AG10803 (cell line): ENCODE results near the gene GPR152.

Experiments used
- DNase-seq: peaks from one replicate; pipeline ENCODE4 v3.0.0; 2010; ENCODE audit warnings: low read depth
- H3K4me3 ChIP-seq: 2 replicates; pipeline ENCODE4 v1.5.1; 2011; ENCODE audit warnings: mild to moderate bottlenecking, low read length, control low read depth
- TF ChIP-seq, protein P1 (sequence below): conservative IDR thresholded peaks from 2 replicates; pipeline ENCODE4 v1.5.1; 2011; ENCODE audit warnings: mild to moderate bottlenecking, low read length, control low read depth, inconsistent platforms

GPR152 gene

DNA sequence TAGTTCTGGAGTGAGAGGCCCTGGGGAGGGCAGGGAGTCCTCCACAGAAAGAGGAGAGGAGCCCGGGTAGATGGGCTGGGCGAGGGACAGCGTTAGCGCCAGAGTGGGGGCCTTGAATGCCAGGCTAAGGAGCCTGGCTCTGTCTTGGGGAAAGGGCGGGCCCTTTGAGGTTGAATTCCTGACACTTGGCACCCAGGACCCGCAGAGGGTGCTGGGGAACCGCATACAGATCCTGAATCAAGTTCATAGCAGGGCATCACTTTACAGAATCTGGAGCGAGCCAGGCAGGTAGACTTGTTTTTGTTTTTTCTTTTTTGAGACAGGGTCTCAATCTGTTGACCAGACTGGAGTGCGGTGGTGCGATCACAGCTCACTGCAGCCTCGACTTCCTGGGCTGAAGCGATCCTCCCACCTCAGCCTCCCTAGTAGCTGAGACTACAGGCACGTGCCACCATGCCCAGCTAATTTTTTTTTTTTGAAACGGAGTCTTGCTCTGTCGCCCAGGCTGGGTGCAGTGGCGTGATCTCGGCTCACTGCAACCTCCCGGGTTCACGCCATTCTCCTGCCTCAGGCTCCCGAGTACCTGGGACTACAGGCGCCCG is 31.0 kb downstream of the GPR152 start:
- DNase-seq: no peak
- H3K4me3 ChIP-seq: peak overlapping the region; percentile 46
- TF ChIP-seq, protein P1, sequence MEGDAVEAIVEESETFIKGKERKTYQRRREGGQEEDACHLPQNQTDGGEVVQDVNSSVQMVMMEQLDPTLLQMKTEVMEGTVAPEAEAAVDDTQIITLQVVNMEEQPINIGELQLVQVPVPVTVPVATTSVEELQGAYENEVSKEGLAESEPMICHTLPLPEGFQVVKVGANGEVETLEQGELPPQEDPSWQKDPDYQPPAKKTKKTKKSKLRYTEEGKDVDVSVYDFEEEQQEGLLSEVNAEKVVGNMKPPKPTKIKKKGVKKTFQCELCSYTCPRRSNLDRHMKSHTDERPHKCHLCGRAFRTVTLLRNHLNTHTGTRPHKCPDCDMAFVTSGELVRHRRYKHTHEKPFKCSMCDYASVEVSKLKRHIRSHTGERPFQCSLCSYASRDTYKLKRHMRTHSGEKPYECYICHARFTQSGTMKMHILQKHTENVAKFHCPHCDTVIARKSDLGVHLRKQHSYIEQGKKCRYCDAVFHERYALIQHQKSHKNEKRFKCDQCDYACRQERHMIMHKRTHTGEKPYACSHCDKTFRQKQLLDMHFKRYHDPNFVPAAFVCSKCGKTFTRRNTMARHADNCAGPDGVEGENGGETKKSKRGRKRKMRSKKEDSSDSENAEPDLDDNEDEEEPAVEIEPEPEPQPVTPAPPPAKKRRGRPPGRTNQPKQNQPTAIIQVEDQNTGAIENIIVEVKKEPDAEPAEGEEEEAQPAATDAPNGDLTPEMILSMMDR: no peak

DNA sequence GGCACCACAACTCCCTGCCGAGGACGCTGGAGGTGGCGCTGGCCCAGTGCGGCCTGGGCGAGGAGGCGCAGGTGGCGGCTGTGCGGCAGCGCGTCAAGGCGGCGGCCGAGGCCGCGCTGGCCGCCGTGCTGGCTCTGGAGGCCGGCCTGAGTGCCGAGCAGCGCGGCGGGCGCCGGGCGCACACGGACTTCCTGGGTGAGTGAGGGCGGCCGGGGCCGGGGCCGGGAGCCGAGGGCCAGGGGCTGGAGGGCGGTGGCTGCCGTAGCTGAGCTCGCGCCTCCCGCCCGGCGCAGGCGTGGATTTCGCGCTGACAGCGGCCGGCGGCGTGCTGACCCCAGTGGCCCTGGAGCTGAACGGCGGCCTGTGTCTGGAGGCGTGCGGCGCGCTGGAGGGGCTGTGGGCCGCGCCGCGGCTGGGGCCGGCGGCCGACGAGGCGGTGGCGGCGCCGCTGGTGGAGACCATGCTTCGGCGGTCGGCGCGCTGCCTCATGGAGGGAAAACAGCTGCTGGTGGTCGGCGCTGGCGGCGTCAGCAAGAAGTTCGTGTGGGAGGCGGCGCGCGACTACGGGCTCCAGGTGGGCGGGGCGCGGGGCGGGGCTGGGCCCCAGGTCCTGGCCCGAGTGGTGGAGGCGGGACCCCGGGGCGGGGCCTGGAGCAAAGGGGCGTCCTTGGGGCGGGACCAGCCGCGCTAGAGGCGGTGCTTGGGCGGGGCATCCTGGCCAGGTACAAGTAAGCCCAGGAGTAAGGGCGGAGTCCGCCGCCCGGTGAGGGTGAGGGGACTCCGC is 31.7 kb downstream of the GPR152 start:
- peak overlapping the region; percentile 49 for H3K4me3 ChIP-seq
- peak; percentile 81 for DNase-seq
- TF ChIP-seq, protein P1: no peak

DNA sequence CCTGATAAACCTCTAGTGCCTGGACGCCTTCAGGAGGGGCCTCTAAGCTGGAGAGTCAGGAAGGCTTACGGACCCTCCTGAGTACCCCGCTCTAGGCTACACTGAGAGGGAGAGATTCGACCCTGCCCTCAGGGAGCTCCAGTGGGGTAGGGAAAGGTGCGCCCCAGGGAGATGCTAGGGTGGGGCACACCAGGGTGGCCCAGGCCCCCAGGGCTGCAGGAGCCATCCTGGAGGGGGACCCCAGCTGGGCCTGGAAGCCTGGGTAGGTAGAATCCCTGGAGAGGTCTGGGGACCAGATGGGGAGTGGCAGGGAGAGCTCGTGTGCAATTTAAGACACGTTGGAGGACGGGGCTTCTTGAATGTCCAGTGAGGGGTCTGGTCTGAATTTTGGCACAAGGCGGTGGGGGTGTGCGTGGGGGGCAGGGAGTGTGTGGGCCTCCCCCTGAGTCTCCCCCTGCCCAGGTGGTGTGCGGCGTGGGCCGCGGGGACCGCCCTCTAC is 32.3 kb downstream of the GPR152 start:
- no peak for DNase-seq
- TF ChIP-seq, protein P1: no peak
- H3K4me3 ChIP-seq: peak overlapping the region; percentile 49

DNA sequence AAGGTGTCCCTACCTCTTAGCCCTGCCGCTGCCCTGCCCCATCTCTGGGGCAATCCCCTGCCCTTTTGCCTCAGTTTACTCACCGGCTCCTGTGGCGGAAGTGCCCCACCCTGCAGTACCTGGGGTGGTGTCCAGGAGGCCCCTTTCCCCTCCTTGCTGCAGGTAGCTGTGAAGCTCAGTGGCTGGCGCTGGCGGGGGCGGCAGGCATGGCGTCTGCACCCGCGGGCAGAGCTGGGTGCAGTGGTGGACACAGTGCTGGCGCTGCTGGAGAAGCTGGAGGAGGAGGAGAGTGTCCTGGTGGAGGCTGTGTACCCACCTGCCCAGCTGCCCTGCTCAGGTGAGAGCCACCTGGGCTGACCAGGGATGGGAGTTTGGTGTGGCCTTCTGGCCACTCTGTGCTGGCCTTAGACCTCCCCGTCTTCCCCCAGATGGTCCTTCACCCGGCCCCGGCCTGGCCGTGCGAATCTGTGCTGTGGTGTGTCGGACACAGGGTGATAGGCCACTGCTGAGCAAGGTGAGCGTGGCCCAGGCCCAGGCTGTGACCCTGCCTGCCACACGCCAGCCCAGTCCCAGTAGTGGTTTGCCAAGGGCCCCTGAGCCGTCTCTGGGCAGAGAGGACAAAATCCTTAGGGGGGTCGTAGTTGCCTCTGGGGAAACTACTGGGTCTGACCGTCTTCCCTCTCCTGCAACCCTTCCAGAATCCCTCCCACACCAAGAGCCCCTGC is 33.0 kb downstream of the GPR152 start:
- no peak overlapping the region for H3K4me3 ChIP-seq
- TF ChIP-seq, protein P1: no peak
- DNase-seq: no peak

DNA sequence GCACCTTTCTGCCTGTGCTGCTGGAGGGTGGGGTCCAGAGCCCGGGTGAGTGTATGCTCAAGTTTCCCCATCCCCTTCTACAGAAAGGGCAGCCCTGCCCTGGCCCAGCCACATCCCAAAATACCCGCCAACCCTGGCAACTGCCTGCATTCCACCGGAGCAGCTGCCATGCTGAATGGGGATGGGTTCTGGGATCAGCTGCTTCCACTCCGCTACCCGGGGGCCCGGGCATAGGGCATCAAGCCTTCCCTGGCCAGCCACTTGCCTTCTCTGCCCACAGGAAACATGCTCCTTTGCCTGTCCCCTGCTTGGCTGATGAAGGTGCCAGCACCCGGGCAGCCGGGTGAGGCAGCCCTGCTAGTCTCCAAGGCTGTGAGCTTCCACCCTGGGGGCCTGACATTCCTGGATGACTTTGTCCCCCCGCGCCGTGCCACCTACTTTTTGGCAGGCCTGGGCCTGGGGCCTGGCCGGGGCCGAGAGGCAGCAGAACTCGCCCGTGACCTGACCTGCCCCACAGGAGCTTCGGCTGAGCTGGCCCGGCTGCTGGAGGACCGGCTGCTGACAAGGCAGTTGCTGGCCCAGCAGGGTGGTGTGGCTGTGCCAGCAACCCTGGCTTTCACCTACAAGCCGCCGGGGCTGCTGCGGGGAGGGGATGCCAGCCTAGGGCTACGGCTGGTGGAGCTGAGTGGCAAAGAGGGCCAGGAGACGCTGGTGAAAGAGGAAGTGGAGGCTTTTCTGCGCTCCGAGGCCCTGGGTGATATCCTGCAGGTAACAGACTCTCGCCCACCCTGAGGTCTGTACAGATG is 33.9 kb downstream of the GPR152 start:
- no peak overlapping the region for H3K4me3 ChIP-seq
- TF ChIP-seq, protein P1: no peak
- no peak for DNase-seq

DNA sequence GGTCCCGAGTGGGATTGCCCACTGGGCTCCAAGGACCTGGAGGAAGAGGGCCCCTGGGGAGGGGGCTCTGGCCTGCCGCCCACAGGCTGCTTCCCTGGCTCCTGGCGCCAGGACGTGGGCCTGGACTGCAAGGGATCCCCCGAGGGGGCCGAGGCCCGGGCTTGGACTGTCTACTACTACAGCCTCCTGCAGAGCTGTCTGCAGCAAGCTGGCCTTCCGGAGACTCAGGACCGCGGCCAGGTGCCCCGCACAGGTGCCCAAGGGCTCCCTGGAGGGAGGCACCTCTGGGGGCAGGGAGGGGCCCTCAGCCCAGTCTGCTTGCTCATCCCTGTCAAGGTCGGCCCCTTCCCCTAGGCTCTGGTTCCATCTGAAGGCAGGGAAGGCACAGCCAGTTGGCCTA is 35.1 kb downstream of the GPR152 start:
- H3K4me3 ChIP-seq: no peak overlapping the region
- TF ChIP-seq, protein P1: no peak
- DNase-seq: no peak
